ENCODE results near the gene LMO1.

The LMO1 gene

DNA sequence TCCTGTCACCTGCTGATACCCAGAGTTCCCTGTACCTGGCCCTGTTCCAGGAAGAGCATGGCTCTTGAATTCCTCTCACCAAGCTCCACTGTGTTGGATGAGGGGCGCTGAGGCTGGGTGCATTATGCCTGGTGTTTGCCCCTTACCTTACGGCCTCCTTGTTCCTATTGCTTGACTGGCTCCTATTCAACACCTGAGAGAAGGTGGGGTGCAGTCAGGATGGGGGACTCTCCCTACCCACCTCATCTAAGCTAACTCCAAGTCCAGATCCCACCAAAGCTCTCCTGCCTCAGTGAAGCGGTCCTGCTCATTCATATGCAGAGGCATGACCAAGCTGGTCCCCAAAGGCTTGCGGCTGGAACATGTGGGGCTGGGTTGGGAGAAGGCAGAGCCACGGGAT lies 59.1 kb downstream of the LMO1 start:
- Histone ChIP-seq H3K27me3 (peaks cover 0 to 17% of the 10 kb centered on the region in 2 donors), H3K4me1 (peaks cover 0 to 3% (median 0%) of the 10 kb centered on the region in 4 donors), H3K9me3 (no peaks in the 10 kb centered on the region), H3K27ac (no peak overlapping the region), H3K36me3 (no peaks in the 10 kb centered on the region), H3K4me3 (no peak overlapping the region)
- TF ChIP-seq, protein P1, sequence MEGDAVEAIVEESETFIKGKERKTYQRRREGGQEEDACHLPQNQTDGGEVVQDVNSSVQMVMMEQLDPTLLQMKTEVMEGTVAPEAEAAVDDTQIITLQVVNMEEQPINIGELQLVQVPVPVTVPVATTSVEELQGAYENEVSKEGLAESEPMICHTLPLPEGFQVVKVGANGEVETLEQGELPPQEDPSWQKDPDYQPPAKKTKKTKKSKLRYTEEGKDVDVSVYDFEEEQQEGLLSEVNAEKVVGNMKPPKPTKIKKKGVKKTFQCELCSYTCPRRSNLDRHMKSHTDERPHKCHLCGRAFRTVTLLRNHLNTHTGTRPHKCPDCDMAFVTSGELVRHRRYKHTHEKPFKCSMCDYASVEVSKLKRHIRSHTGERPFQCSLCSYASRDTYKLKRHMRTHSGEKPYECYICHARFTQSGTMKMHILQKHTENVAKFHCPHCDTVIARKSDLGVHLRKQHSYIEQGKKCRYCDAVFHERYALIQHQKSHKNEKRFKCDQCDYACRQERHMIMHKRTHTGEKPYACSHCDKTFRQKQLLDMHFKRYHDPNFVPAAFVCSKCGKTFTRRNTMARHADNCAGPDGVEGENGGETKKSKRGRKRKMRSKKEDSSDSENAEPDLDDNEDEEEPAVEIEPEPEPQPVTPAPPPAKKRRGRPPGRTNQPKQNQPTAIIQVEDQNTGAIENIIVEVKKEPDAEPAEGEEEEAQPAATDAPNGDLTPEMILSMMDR (IDR thresholded peaks at IDR 0.05) = no peak
- DNase-seq = no peak
- intact Hi-C loops (cut with DNase I; ENCODE audit: low total_unique reads) = no loop called here

- intact Hi-C loops (cut with DNase I; ENCODE audit: low total_unique reads) = no loop called here
- Histone ChIP-seq H3K27ac (no peak overlapping the region), H3K4me3 (no peak overlapping the region), H3K9me3 (no peaks in the 10 kb centered on the region), H3K36me3 (no peaks in the 10 kb centered on the region), H3K27me3 (peaks cover 0 to 12% of the 10 kb centered on the region in 2 donors), H3K4me1 (peaks cover 0 to 3% (median 0%) of the 10 kb centered on the region in 4 donors)
- DNase-seq = no peak
- TF ChIP-seq, protein P1 (IDR thresholded peaks at IDR 0.05) = no peak
These were observed 59.7 kb downstream of the LMO1 start for GRCh38 chr11:8204025-8204424.

DNA sequence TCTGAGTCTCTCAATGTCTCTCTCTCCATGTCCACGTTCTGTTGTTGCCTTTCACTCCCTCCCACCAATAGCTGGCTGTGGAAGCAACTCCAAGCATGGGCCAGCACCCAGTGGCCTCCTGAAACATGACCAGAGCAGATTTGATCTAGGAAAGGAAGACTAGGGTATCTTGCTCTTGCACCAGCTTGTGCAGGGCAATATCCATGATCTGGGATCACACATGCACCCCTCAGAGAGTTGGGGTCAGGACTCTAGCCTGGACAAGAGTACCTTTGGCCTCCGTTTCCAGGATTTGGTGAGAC lies 60.3 kb downstream of the LMO1 start:
- H3K36me3 ChIP-seq = no peaks in the 10 kb centered on the region
- no peak for DNase-seq
- TF ChIP-seq, protein P1 (IDR thresholded peaks at IDR 0.05) = no peak
- peaks cover 0 to 3% (median 0%) of the 10 kb centered on the region in 4 donors for H3K4me1 ChIP-seq
- no peaks in the 10 kb centered on the region for H3K9me3 ChIP-seq
- intact Hi-C loops (cut with DNase I; ENCODE audit: low total_unique reads) = no loop called here
- no peak overlapping the region for H3K4me3 ChIP-seq
- no peak overlapping the region for H3K27ac ChIP-seq
- peaks cover 0 to 9% of the 10 kb centered on the region in 2 donors for H3K27me3 ChIP-seq

GRCh38 chr11:8202516-8203413 lies 60.9 kb downstream of the LMO1 start:
- H3K27me3 ChIP-seq = peaks cover 0 to 9% of the 10 kb centered on the region in 2 donors
- DNase-seq = no peak
- no peaks in the 10 kb centered on the region for H3K9me3 ChIP-seq
- H3K27ac ChIP-seq = no peak overlapping the region
- H3K4me1 ChIP-seq = peaks cover 0 to 3% (median 0%) of the 10 kb centered on the region in 4 donors
- no peaks in the 10 kb centered on the region for H3K36me3 ChIP-seq
- intact Hi-C loops (cut with DNase I; ENCODE audit: low total_unique reads) = no loop called here
- TF ChIP-seq, protein P1 (IDR thresholded peaks at IDR 0.05) = no peak
- H3K4me3 ChIP-seq = no peak overlapping the region

DNA sequence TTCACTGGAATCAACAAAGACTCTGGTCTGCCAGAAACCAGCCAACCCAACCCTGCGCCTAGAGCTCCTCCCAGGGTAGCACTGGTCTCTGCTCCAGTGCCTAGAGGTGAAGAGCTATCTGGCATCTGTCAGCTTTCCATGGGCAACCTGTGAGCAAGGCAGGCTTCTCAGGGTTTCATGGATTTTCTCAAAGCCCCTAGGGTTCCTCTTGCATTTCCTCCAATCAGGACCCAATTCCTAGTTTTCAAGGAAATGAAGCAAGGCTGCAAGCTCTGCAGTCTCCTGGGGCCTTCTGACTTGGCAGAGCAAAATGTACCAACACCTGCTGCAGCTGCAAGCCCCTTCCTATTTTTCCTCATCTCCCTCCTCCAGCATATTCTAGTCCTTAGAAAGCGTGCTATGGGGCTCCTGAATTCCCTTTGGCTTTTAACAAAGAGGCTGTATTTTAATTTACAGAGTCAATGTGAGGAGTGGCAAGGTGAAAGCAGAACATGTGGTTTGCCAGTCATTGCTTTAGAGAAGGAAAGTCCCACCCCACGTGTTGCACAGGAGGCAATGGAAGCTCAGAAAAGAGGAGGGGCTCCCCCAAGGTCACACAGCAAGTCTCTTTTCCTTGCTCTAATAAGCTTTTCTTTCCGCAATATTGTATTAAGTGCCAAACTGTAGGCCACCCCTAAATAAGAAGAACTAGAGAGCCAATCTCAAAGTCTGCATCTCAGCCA lies 61.9 kb downstream of the LMO1 start:
- no peak for DNase-seq
- TF ChIP-seq, protein P1 (IDR thresholded peaks at IDR 0.05) = no peak

More for the DNA sequence above, 61.9 kb downstream of the LMO1 start:
- H3K4me1 ChIP-seq = no peaks in the 10 kb centered on the region
- peaks cover 0 to 2% of the 10 kb centered on the region in 2 donors for H3K27me3 ChIP-seq
- H3K4me3 ChIP-seq = no peak overlapping the region
- H3K9me3 ChIP-seq = no peaks in the 10 kb centered on the region
- intact Hi-C loops (cut with DNase I; ENCODE audit: low total_unique reads) = no loop called here
- no peak overlapping the region for H3K27ac ChIP-seq
- no peaks in the 10 kb centered on the region for H3K36me3 ChIP-seq

All from tibial artery (tissue), 4 donors.